Hematopoietic multipotent progenitor cell treated with erythropoietin and hydrocortisone succinate and interleukin-3 and kit ligand, for 6 days (in vitro differentiated cells): ENCODE data around the gene KRTAP12-4.
"Not testable (repeated sequence)": the region's sequence is repeated elsewhere in the genome, so short reads cannot be mapped to it uniquely, and the experiment has no call there.

Source experiments
- DNase-seq: peaks from one replicate; pipeline ENCODE4 v3.0.0-alpha.2; 2015

Gene KRTAP12-4

DNA sequence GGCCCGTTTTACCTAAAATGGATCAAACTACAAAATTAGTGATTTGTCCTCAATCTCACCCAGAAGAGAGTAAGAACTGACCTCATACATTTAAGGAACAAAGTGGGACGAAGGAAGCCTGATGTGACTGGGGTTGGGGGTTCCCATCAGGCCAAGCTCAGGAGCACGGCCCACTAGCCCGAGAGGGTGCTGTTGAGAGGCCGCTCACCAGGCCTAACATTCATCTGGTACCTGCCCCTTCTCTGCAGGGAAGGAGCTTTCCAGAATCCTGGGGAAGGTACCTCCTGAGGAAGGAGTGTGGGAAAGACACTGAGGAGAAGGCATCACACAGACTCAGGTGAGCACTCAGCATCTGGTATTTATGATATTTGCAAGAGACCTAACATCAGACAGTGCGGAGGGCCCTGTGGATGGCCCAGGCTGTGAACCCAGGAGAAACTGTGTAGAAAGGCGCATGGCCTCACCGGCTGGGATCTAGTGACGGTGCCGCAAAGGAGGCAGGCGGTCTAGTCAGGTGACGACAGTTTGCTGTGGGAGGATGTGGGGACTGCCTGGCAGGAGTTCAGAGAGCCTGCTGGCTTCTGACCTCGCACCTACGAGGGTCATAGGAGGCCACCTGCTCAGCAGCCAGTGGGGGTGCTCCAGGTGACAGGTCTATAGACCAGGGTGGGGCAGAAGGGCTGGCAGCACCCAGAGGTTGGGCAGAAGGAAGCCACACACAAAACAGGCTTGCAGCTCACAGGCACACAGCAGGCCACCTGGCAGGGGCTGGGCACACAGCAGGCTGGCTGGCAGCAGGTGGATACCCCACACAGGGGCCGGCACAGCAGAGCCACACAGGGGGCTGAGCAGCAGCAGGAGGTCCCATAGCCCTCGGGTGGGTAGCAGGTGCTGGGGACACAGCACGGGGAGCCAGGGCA lies 543 bp downstream of the KRTAP12-4 start:
- no peak for DNase-seq

DNA sequence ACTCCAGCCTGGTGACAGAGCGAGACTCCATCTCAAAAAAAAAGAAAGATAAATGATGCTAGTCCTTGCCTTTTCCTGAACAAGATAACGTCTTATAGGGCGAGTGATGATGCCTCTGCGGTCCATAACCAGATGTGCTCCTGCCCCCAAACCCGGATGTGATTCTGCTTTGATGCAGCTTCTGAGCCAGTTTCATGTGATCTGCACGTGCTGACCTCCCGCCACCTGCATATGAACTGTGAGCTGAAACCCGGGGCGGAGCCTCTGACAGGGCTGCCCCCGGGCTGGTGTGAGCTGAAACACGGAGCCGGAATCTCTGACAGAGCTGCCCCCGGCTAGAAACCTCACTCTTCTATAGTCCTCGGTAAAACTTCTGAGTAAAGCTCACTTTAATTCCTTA lies 1.3 kb downstream of the KRTAP12-4 start:
- no peak for DNase-seq

DNA sequence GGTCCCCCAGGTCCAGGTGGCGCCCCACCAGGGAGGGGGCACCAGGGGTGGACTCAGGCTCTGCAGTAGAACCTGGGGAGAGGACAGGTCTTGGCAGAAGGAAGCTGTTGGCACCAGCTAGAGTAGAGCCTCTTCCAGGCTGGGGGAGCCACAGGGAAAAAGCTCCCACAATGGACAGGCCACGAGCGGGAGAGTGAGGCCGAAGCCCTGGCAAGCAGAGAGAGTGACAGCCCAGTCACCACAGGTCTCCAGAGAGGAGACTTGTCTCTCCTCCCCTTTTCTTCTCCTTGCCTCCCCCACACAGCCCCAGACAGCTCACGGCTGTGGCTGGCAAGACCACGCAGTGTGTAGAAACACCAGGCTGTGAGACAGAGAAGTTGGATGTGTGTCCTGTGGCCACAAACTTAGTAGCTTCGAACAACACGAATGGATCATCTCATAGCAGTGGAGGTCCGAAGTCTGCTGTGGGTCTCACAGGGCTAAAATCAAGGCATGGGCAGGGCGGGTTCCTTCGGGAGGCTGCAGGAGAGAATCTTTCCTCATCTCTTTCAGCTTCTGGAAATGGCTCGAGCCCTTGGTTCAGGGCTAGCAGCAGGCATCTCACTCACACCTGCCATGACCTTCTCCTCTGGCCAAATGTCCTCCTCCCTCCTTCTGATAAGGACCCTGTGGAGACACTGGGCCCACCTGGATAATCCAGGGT lies 3.3 kb downstream of the KRTAP12-4 start:
- DNase-seq = no peak

DNA sequence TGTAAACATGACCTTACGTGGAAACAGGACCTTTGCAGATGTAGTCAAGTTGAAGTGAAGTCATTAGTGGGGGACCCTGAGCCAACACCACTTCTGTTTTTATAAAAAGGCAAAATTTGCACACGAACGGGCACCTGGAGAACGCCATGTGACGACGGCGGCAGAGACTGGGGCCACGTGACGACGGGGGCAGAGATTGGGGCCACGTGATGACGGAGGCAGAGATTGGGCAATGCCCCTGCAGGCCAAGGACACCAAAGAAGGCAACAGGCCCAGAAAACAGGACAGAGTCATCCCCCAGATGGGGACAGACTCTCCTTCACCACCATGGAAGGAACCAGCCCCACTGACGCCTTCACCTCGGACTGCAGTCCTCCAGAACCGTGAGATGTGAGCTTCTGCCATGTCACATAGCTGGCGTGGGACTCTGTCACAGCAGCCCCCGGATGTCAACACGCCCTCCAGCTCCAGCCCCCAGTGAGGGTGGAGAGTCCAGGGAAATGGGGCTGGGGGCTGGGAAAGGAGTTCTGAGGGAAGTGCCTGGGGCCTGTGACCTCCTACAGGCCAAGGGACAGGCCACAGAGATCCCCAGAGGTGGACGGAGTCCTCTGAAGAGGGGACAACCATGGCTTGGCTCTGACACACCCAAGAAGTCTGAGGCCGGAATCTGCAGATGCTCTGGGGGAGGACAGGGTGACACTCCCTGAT lies 4.0 kb downstream of the KRTAP12-4 start:
- DNase-seq = no peak

DNA sequence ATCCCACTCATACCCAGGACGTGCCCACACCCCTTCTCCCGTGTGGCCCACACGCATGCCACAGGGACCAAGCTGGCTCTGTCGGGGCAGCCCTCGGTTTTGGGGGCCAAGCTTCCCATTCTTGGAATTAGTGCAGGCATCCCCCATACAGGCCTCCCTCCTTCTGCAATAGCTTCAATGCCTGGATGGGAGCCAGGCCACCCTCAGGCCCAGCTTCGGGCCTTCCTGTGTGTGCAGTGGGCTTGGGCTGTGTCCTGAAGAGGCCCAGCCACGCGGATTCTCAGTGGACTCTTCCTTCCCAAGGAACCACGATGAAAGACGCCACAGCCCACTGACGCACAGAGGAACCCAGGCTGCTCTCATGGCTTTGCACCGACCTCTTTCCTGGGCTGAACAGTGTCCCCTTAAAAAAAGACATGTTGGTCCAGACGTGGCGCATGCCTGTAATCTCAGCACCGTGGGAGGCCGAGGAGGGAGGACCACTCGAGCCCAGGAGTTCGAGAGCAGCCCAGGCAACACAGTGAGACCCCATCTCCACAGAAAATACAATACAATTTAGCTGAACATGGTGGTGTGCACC lies 4.8 kb downstream of the KRTAP12-4 start:
- no peak for DNase-seq

DNA sequence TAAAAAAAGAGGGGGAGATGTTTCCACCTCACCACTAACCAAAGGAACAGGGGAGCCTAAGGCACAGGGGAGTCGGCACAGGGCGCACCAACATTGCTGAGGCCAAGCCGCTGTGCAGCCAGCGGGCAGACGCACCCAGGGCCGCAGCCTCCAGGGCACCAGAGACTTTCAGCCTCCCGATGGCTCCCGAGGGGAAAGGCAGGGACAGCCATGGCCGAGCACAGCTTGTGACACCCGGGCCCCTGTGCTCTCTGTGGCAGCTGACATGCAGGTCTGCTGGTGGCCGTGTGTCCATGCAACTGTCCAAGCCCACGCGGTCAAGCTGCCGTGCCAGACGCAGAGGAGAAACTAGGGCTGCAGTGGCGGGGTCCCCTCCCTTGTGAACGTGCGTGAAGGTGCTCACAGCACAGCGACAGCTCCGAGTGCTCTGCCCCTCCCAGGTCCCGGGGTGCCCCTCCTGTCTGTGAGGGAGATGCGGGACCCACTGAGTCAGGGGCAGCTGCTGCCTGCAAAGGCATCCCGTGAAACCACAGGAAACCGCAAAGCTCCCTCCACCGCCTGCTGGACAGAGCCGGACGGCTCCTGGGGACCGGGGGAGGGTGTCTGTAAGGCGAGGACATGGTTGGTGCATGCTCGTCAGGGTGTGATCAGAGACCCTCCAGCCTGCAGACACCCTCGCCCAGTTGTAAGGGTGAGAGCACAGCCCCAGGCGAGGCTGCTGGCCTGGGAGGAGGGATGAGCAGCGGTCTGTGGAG lies 5.7 kb downstream of the KRTAP12-4 start:
- DNase-seq = no peak

DNA sequence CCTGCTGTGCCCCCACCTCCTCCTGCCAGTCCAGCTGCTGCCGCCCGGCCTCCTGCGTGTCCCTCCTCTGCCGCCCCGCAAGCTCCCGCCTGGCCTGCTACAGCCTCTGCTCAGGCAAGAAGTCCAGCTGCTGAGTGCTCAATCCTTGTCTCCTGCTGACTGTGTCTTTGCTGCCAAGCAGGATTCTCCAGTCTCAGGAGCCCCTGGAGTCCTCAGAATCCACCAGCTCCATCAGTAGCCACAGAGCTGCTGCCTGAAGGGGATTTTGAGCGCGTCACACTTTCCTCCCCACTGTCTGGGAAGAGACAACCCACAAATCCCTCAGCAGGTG lies 7.3 kb downstream of the KRTAP12-4 start:
- no peak for DNase-seq

DNA sequence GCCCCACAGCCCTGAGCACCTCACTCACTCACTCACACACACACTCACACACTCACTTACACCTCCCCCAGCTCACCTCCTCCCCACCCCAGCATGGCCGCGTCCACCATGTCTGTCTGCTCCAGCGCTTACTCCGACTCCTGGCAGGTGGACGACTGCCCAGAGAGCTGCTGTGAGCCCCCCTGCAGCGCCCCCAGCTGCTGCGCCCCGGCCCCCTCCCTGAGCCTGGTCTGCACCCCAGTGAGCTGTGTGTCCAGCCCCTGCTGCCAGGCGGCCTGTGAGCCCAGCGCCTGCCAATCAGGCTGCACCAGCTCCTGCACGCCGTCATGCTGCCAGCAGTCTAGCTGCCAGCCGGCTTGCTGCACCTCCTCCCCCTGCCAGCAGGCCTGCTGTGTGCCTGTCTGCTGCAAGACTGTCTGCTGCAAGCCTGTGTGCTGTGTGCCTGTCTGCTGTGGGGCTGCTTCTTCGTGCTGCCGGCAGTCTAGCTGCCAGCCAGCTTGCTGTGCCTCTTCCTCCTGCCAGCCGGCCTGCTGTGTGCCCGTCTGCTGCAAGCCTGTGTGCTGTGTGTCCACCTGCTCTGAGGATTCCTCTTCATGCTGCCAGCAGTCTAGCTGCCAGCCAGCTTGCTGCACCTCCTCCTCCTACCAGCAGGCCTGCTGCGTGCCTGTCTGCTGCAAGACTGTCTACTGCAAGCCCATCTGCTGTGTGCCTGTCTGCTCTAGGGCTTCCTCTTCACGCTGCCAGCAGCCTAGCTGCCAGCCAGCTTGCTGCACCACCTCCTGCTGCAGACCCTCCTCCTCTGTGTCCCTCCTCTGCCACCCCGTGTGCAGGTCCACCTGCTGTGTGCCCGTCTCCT lies 7.9 kb downstream of the KRTAP12-4 start, which contains the start of gene KRTAP10-11:
TSS of gene KRTAP10-11 (plus strand) at position 49 of the 856 bp plus-strand sequence. CDS start at position 94, 45 bp downstream.
- not testable (repeated sequence) for DNase-seq

DNA sequence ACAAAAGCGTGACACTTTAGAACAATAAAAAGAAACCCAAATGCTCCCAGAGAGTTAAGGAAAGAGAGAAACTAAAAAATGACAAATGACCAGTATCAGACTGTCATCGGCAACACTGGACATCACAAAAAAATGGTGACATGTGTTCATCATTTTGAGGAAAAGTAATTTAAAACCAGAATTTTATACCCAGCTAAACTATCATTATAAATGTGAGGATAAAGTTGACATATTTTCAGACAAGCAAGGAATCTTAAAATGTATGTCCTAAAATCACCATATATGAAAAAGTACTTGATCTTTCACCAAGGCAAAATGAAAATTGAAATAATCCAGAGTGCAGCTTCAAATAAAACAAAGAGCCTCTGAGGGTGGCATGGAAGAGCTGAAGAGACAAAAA lies 9.6 kb downstream of the KRTAP12-4 start:
- DNase-seq = no peak

DNA sequence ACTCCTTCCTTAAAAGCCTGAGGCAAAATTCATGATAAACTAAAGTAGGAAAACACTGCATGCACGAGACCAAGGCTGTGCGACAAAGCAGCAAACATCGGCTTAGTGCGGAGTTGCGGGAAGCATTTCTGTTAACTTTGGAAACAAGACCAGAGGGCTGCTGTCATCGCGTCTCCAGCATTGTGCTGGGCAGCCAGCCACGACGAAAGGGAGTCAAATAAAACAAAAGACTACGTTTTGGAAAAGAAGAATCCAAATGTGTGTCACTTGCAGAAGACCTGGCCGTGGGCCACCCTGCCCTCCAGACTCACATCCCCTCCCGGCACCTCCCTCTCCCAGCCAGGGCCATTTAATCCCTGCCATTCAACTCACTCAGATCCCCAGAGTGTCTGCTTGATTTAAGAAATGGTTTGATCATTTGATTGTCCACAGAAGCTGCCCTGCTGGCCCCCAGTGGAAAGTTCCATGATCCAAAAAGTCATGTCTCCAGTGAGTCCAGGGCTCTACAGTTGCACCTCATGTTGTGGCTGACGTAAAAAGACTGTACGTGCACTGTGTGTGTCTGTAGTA lies 10.6 kb downstream of the KRTAP12-4 start:
- no peak for DNase-seq

DNA sequence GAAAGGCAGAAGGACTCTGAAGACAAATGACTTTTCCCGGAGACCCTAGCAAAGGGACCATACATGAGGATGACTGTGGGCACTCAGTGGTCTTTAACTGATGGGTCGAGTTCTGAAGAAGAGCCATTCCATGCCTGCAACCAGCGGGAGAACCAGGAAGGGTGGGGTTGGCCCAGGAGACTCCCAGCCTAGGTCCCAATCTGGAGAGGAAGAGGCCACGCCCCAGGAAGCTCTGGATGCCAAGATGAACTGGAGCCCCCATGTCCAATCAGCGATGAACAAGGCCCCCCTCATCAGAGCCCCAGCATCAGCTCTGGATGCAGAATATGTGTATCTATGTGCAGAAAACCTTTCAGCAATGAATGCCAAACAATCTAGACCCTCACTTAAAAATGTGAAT lies 13.7 kb downstream of the KRTAP12-4 start:
- DNase-seq = no peak

DNA sequence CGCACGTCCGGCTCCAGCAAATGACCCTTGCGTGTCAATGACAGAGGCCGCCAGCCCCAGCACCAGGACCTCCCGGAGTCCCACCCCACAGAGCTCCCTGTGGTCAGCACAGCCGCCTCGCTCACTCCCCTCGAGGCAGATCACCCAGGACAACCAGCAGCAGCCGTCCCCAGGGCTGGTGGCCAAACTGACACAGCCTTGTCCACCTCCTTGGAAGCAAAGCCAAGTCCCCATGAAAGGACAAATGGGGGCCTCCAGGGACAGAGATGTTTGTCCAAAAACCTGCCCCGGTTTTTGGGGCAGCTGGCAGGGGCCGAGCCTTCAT lies 15.2 kb downstream of the KRTAP12-4 start:
- DNase-seq = no peak

DNA sequence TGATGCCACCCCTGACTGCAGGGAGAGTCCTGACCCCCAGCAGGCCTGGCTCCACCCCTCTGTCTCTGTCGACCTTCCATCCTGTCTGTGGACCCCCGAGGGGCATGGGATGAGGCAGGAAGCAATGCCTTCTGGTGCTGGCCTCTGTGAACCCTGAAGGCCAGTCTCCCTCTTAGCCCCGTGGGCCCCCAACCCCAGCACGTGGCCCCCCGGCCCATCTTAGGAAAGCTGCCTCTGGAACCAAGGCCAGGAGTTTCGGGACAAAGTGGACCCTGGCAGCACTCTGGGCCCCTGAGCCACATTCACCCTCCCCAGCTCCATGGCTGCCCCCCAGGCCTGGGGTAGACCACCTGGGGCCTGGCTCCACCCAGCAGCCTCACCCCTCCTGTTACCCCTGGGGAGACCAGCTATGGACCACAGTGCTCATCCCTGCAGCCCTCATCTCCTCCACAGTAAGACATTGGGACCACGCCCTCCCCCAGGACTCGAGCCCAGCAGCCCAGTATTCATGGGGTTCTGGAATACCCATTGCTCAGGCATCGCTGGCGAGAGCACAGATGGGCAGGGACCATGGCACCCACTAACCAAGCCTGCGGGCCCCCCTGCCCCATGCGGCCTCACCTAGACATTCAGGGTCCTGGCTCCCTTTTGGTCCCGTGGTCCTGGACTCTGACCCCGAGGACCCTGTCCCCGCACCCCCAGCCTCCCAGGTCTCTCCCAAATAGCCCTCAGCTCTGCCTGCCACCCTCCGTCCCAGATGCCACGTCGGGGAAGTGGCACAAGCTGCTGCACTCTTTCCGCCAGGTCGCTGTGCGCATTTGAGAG lies 15.7 kb downstream of the KRTAP12-4 start:
- DNase-seq = not testable (repeated sequence)

DNA sequence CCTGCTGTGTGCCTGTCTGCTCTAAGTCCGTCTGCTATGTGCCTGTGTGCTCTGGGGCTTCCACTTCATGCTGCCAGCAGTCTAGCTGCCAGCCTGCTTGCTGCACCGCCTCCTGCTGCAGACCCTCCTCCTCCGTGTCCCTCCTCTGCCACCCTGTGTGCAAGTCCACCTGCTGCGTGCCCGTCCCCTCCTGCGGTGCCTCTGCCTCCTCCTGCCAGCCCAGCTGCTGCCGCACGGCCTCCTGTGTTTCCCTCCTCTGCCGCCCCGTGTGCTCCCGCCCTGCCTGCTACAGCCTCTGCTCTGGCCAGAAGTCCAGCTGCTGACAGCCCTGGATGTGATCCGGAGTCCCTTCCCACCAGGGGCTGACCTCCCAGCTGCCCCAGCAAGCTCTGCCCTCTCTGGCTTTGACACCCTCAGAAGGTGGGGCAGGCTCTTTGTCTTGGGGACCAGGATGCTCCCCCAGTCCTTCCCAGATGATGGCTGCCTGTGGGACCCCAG lies 16.6 kb downstream of the KRTAP12-4 start:
- not testable (repeated sequence) for DNase-seq

DNA sequence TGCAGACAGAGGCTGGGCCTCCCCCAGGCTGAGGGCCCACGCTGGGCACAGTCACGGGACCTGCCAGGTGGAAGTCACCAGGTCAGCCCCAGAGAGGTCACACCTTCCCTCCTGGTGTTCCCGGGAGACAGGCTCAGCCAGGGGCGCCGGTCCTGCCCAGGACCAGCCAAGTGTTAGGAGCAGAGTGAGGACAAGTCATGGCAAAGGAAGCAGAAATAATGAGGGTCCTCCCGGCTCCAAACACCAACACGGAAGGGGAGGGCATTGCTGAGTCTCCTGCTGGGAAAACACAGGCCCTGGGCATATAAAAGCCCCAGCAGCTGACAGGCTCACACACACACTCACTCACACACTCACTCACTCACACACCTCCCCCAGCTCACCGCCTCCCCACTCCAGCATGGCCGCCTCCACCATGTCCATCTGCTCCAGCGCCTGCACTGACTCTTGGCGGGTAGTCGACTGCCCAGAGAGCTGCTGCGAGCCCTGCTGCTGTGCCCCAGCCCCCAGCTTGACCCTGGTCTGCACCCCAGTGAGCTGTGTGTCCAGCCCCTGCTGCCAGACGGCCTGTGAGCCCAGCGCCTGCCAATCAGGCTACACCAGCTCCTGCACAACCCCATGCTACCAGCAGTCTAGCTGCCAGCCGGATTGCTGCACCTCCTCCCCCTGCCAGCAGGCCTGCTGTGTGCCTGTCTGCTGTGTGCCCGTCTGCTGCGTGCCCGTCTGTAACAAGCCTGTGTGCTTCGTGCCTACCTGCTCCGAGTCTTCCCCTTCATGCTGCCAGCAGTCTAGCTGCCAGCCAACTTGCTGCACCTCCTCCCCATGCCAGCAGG lies 17.2 kb downstream of the KRTAP12-4 start, which contains the start of gene KRTAP10-10:
TSS of gene KRTAP10-10 (plus strand) at position 339 of the 833 bp plus-strand sequence. CDS start at position 401, 62 bp downstream.
- DNase-seq = no peak

DNA sequence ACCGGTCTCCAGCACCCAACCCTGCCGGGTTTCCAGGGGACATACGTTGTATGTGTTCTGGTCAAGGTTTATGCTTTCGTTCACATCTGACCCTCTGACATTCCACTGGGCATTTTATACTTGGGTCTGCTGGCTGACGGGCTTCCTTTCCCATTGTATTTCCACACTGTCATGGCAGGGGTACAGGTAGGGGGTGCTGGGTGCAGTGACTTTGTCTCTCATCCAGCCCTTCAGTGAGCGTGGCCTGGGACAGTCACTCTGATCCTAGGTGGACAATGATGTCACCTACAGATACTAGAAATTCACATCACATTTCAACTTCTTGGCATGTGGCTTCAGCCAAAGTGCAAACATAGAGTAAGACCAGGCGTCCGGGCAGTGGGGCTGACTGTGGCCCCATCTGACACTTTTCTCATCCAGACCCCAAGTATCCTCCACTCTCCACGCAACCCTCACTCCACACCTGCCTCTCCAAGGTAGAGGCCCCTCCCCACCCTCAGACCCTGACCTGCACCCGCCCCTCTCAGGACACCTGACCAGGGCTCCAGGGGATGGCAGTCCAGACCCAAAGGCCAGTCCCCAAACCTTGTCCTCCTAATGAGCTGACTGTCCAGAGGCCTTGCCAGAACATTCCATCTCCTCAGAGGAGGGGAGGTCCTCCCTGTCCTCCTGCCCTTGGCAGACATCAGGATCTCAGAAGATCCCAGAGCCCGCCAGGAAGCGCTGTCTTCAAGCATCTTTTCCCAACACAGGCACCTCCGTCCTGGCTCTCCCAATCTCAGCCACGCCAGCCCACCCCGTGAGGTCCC lies 18.0 kb downstream of the KRTAP12-4 start:
- DNase-seq = no peak

DNA sequence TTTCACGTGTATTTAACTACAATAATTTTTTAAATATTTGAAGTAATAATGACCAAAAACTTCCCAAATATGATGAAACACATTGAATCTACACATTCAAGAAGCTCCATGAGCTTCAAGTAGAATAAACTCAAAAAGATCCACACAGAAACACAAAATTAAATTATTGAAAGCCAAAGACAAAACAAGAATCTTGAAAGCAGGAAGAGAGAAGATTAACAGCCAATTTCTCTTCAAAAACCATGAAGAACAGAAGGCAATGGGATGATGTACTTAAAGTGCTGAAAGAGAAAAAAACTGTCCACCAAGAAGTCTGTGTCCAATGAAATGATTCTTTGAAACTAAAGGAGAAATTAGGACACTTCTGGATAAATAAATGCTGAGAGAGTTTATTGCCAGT lies 22.4 kb downstream of the KRTAP12-4 start:
- DNase-seq = no peak

DNA sequence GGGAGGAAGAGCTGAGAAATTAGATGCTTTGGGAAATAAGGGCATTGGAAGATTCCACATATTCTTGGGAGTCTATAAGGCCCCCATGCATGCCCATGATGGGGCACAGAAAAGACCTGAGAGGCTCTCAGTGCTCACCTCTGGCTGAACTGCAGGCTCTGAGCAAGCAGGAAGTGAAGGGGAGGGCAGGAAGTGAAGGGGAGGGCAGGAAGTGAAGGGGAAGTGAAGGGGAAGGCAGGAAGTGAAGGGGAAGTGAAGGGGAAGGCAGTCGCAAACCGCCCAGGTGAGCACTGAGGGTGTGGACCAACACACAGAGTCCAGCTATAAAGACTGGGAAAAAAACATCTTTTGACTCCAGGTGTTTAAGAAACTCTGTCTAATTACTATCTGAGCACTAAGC lies 24.0 kb downstream of the KRTAP12-4 start:
- DNase-seq = no peak
